Activated CD4-positive, alpha-beta T cell treated with anti-CD3 and anti-CD28 coated beads for 36 hours (primary cell): ENCODE results near the gene L3MBTL2. TPM values are rescaled to one million over a fixed set of nuclear protein-coding genes. Genes with fewer than 3 reads are reported as not detected.
"Not testable (repeated sequence)": the region's sequence is repeated elsewhere in the genome, so short reads cannot be mapped to it uniquely, and the experiment has no call there.

Source experiments
- ATAC-seq: fragments of 200-7000 bp; cut with Tn5 transposase; one replicate; pipeline ENCODE4 v1.10.0; 2021; ENCODE audit warnings: mild to moderate bottlenecking, moderate library complexity
- CTCF ChIA-PET: fragments of 350-600 bp; sonication (Branson Sonifier 250); formaldehyde crosslinking; loops from one replicate; lab custom pipeline; 2021; ENCODE audit warnings: antibody characterized with exemption; lab: Charles Lee
- POLR2A ChIA-PET: fragments of 350-600 bp; sonication (Branson Sonifier 250); formaldehyde crosslinking; loops from one replicate; lab custom pipeline; 2021; ENCODE audit warnings: antibody characterized with exemption, inconsistent platforms; lab: Charles Lee
- DNase-seq: peaks from one replicate; pipeline ENCODE4 v3.0.0-alpha.2; 2020
- H3K27ac Mint-ChIP-seq: one replicate; pipeline ENCODE4 v1.8.0; 2021; ENCODE audit warnings: mixed read lengths
- H3K27me3 Mint-ChIP-seq: one replicate; pipeline ENCODE4 v1.8.0; 2021; ENCODE audit warnings: mixed read lengths
- H3K36me3 Mint-ChIP-seq: one replicate; pipeline ENCODE4 v1.8.0; 2021; ENCODE audit warnings: low read depth, mixed read lengths
- H3K4me1 Mint-ChIP-seq: one replicate; pipeline ENCODE4 v1.8.0; 2021; ENCODE audit warnings: mixed read lengths
- H3K4me3 Mint-ChIP-seq: one replicate; pipeline ENCODE4 v1.8.0; 2021; ENCODE audit warnings: mild to moderate bottlenecking, moderate library complexity, mixed read lengths
- H3K9me3 Mint-ChIP-seq: one replicate; pipeline ENCODE4 v1.8.0; 2021; ENCODE audit warnings: low read depth, mixed read lengths
- intact Hi-C, 2 experiments: fragments of 100-400 bp; cut with DNase I in 1 of 2; cut with micrococcal nuclease in 1 of 2; formaldehyde crosslinking; loops; one replicate each; pipeline versions ENCODE4 v1.14.2 to v1.15.1; 2022 to 2024; cut with DNase I, micrococcal nuclease
- total RNA-seq, 2 experiments: library from RNA; stranded (reverse); gene quantifications; one replicate each; pipeline ENCODE4 v1.2.3, GENCODE V29; 2021

The L3MBTL2 gene
- total RNA-seq, 2 experiments from 2014 or later, result 24.4 to 25.1 TPM

DNA sequence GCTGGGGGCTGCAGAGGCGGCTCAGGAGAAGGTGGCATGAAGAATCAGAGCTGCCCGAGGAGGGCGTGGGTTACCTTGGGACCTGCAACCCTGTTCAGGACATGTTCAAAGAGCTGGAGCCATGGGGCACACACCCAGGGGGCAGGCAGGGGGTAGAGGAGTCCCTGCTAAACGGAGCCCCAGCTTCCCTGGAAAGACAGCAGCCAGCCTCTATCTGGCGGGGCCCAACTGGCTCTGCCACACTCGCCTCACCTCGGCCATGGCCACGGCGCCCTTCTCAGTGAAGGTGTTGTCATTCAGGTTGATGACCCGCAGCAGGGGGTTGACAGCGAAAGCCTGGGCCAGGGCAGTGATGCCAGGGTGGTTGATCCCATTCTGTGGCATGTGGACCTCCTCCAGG lies 52.6 kb downstream of the L3MBTL2 start:
- DNase-seq, result no peak
- ATAC-seq, result no peak
- POLR2A ChIA-PET, result no interaction called here
- Mint-ChIP-seq H3K27ac (no peak overlapping the region), H3K4me1 (no peaks in the 10 kb centered on the region), H3K4me3 (no peak overlapping the region), H3K36me3 (peaks cover 49% of the 10 kb centered on the region), H3K27me3 (no peaks in the 10 kb centered on the region), H3K9me3 (no peaks in the 10 kb centered on the region)
- CTCF ChIA-PET, result no interaction called here
- intact Hi-C loops, result no loop called here

GRCh38 chr22:41259756-41260155 lies 54.6 kb downstream of the L3MBTL2 start:
- H3K27me3 Mint-ChIP-seq, ATAC-seq, CTCF ChIA-PET, H3K27ac Mint-ChIP-seq, H3K9me3 Mint-ChIP-seq, POLR2A ChIA-PET, intact Hi-C loops, DNase-seq, H3K4me1 Mint-ChIP-seq, H3K4me3 Mint-ChIP-seq: not testable (repeated sequence)
- peaks cover 52% of the 10 kb centered on the region for H3K36me3 Mint-ChIP-seq

DNA sequence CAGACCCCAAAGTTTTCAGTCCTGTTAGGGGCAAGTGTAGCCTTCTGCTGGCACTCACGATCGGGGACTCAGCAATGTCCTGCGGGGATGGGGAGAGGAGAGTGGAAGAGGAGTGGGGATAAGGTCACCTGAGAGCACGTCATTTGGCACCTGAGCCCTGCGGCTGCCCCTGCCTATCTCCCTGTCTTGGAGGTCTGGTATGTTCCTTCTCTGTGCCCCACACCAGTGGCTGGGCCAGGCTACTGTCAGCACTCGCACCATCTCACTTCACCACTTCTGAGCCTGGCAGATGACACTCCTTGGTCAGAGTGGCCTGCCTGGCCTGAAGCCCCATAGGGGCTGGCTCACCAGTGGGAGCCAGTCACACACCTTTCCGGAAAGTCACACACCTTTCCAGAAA lies 55.8 kb downstream of the L3MBTL2 start:
- H3K4me1 Mint-ChIP-seq, result no peaks in the 10 kb centered on the region
- H3K27me3 Mint-ChIP-seq, result no peaks in the 10 kb centered on the region
- no peak overlapping the region for H3K27ac Mint-ChIP-seq
- no peaks in the 10 kb centered on the region for H3K9me3 Mint-ChIP-seq
- ChIA-PET POLR2A (no interaction called here), CTCF (interaction anchor here (0.7 to 1.4 kb wide), 2 partner anchors 21 to 338 kb away, joined by 3 read pairs; no protein-coding TSS in a partner anchor)
- DNase-seq (no peak), ATAC-seq (no peak)
- peaks cover 54% of the 10 kb centered on the region for H3K36me3 Mint-ChIP-seq
- H3K4me3 Mint-ChIP-seq, result no peak overlapping the region
- intact Hi-C loops, result no loop called here

- DNase-seq (no peak), ATAC-seq (no peak)
- intact Hi-C loops, result no loop called here
- Mint-ChIP-seq H3K27me3 (no peaks in the 10 kb centered on the region), H3K4me1 (no peaks in the 10 kb centered on the region), H3K27ac (no peak overlapping the region), H3K9me3 (no peaks in the 10 kb centered on the region), H3K36me3 (peaks cover 57% of the 10 kb centered on the region), H3K4me3 (no peak overlapping the region)
- CTCF ChIA-PET, result interaction anchor here (0.7 to 1.4 kb wide), 4 partner anchors 20 to 339 kb away, joined by 3 read pairs; no protein-coding TSS in a partner anchor
- POLR2A ChIA-PET, result interaction anchor here (0.5 kb wide), 1 partner anchor 21 kb away, joined by 4 read pairs; no protein-coding TSS in a partner anchor
Measured at GRCh38 chr22:41261541-41262249, 56.6 kb downstream of the L3MBTL2 start.

- no peaks in the 10 kb centered on the region for H3K27me3 Mint-ChIP-seq
- ChIA-PET CTCF (interaction anchor here (0.8 to 1.4 kb wide), 3 partner anchors 43 to 340 kb away, joined by 3 read pairs; no protein-coding TSS in a partner anchor), POLR2A (no interaction called here)
- ATAC-seq, result no peak
- peaks cover 53% of the 10 kb centered on the region for H3K36me3 Mint-ChIP-seq
- intact Hi-C loops, result no loop called here
- H3K4me3 Mint-ChIP-seq, result no peak overlapping the region
- no peak overlapping the region for H3K27ac Mint-ChIP-seq
- no peaks in the 10 kb centered on the region for H3K9me3 Mint-ChIP-seq
- no peaks in the 10 kb centered on the region for H3K4me1 Mint-ChIP-seq
- DNase-seq, result no peak
Measured at GRCh38 chr22:41262250-41262765, 57.2 kb downstream of the L3MBTL2 start.

DNA sequence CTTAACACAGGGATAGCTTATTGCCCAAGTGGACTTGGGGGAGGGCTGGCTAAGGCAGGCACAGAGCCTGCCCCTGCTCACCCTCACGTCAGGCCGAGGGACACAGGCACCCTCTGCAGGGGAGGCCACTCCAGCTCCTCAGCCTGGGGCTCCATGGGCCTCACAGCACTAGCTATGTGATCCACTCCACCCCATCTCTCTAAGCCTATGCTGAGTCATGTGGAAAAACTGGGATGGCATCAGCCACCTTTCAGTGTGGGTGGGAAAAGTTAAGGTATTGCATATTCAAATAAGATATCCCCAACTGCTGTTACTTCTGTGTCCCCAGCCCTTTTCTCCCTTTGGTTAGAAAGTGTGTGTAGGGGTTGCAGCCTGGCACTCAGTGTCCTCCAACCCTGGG lies 58.6 kb downstream of the L3MBTL2 start:
- ChIA-PET POLR2A (no interaction called here), CTCF (interaction anchor here (0.6 kb wide), 1 partner anchor 340 kb away, joined by 3 read pairs; no protein-coding TSS in a partner anchor)
- Mint-ChIP-seq H3K27me3 (no peaks in the 10 kb centered on the region), H3K36me3 (peaks cover 58% of the 10 kb centered on the region), H3K9me3 (no peaks in the 10 kb centered on the region), H3K27ac (no peak overlapping the region), H3K4me3 (no peak overlapping the region), H3K4me1 (no peaks in the 10 kb centered on the region)
- no peak for ATAC-seq
- no peak for DNase-seq
- intact Hi-C loops, result no loop called here

GRCh38 chr22:41264408-41264941 lies 59.4 kb downstream of the L3MBTL2 start:
- ChIA-PET CTCF (no interaction called here), POLR2A (interaction anchor here (0.8 kb wide), 1 partner anchor 9 kb away, joined by 3 read pairs; no protein-coding TSS in a partner anchor)
- Mint-ChIP-seq H3K9me3 (no peaks in the 10 kb centered on the region), H3K27ac (no peak overlapping the region), H3K4me3 (no peak overlapping the region), H3K36me3 (peaks cover 56% of the 10 kb centered on the region), H3K27me3 (no peaks in the 10 kb centered on the region), H3K4me1 (no peaks in the 10 kb centered on the region)
- intact Hi-C loops, result no loop called here
- ATAC-seq, result no peak
- DNase-seq, result no peak

DNA sequence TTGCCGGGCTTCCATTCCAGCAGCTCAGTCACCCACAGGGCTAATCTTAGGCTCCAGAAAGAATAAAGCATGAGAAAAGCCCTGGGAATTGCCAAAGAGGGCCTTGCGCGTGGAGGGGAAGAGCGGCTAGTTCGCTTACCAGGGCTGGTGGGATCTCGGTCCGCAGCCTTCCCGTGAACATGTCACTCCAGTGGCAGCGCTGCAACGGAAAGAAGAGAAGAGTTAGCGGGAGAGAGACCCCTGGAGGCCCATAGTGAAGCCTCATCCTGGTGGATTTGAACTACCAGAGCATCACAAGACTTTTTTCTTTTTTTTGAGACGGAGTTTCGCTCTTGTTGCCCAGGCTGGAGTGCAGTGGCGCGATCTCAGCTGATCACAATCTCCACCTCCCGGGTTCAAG lies 62.8 kb downstream of the L3MBTL2 start:
- ChIA-PET POLR2A (interaction anchor here (0.8 kb wide), 1 partner anchor 832 kb away, joined by 3 read pairs; no protein-coding TSS in a partner anchor), CTCF (no interaction called here)
- H3K36me3 Mint-ChIP-seq, result peaks cover 55% of the 10 kb centered on the region
- no peak overlapping the region for H3K4me3 Mint-ChIP-seq
- no peaks in the 10 kb centered on the region for H3K27me3 Mint-ChIP-seq
- no peaks in the 10 kb centered on the region for H3K9me3 Mint-ChIP-seq
- no peaks in the 10 kb centered on the region for H3K4me1 Mint-ChIP-seq
- ATAC-seq (no peak), DNase-seq (no peak)
- no peak overlapping the region for H3K27ac Mint-ChIP-seq
- intact Hi-C loops, result no loop called here

DNA sequence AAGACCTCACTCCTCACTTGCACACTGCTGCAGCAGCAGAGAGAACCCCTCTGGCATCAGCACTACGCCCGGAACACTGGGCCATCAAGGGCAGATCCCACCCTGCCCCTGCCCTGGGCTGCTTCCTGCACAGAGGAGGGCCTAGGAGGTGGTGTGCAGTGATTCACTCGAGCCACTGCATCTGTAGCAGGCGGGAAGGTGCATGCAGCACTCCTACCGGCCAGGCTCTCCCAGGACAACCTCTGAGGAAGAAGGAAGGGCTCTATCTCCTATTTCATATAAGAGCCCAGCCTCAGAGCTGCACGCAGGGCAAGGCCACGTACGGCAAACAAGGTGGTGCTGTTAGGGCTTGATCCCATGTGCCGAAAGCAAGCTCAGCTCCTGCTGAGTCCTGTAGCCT lies 66.7 kb downstream of the L3MBTL2 start:
- Mint-ChIP-seq H3K9me3 (no peaks in the 10 kb centered on the region), H3K36me3 (peaks cover 65% of the 10 kb centered on the region), H3K27me3 (no peaks in the 10 kb centered on the region), H3K4me3 (no peak overlapping the region), H3K4me1 (no peaks in the 10 kb centered on the region), H3K27ac (no peak overlapping the region)
- intact Hi-C loops, result no loop called here
- DNase-seq (no peak), ATAC-seq (no peak)
- ChIA-PET CTCF (no interaction called here), POLR2A (interaction anchor here (0.7 kb wide), 1 partner anchor 246 kb away, joined by 4 read pairs; no protein-coding TSS in a partner anchor)

GRCh38 chr22:41273128-41273527 lies 68.0 kb downstream of the L3MBTL2 start:
- ChIA-PET POLR2A (interaction anchor here (1.0 kb wide), 1 partner anchor 9 kb away, joined by 3 read pairs; no protein-coding TSS in a partner anchor), CTCF (no interaction called here)
- Mint-ChIP-seq H3K27me3 (no peaks in the 10 kb centered on the region), H3K27ac (no peak overlapping the region), H3K9me3 (no peaks in the 10 kb centered on the region), H3K4me1 (peaks cover 1% of the 10 kb centered on the region), H3K4me3 (no peak overlapping the region), H3K36me3 (peaks cover 65% of the 10 kb centered on the region)
- DNase-seq, result no peak
- no peak for ATAC-seq
- intact Hi-C loops, result no loop called here

- Mint-ChIP-seq H3K27ac (no peak overlapping the region), H3K36me3 (peaks cover 70% of the 10 kb centered on the region), H3K4me3 (no peak overlapping the region), H3K9me3 (no peaks in the 10 kb centered on the region), H3K4me1 (peaks cover 1% of the 10 kb centered on the region), H3K27me3 (no peaks in the 10 kb centered on the region)
- CTCF ChIA-PET, result no interaction called here
- ATAC-seq (no peak), DNase-seq (no peak)
- intact Hi-C loops, result no loop called here
- POLR2A ChIA-PET, result no interaction called here
Measured at GRCh38 chr22:41274856-41275255, 69.7 kb downstream of the L3MBTL2 start.
